Keratinocyte (primary cell): Measurements from ENCODE around the gene MIA3.

ENCODE experiments used
- CTCF ChIP-seq, 3 experiments: IDR thresholded peaks in 1 of 3; conservative IDR thresholded peaks in 1 of 3; optimal IDR thresholded peaks in 1 of 3; 2 replicates in 2 of 3; 3 replicates in 1 of 3; pipeline versions ENCODE3 to v1.5.1; 2011; ENCODE audit warnings: low read length in 3 of 3, mild to moderate bottlenecking in 3 of 3, moderate library complexity in 2 of 3, control low read depth in 1 of 3, inconsistent platforms in 1 of 3; ENCODE audit not compliant: insufficient read depth in 2 of 3; ENCODE audit errors: extremely low read depth in 1 of 3
- EZH2 ChIP-seq: IDR thresholded peaks from one replicate; pipeline ENCODE4 v1.6.1; 2012; ENCODE audit warnings: inconsistent platforms, mild to moderate bottlenecking, low read length, moderate library complexity

GRCh38 chr1:222643938-222644635 lies 26.2 kb downstream of the MIA3 start:
- no peak for TF ChIP-seq CTCF (optimal IDR thresholded peaks at IDR 0.05 in 1 of 3, IDR thresholded peaks at IDR 0.05 in 1 of 3, conservative IDR thresholded peaks at IDR 0.05 in 1 of 3; ENCODE audit: extremely low read depth in 1 of 3, insufficient read depth in 2 of 3, low read length in 3 of 3)
- TF ChIP-seq EZH2: no peak
